H9 (cell line): ENCODE results near the gene AKR1C8. TPM values are rescaled to one million over a fixed set of nuclear protein-coding genes. Genes with fewer than 3 reads are reported as not detected.

Source experiments
- DNase-seq: peaks from one replicate; pipeline ENCODE4 v3.0.0-alpha.2; 2017
- H2AFZ ChIP-seq: one replicate; pipeline ENCODE4 v1.6.1; 2013; ENCODE audit warnings: mild to moderate bottlenecking, low read length, control low read depth, moderate library complexity
- H2AK5ac ChIP-seq: 2 replicates; pipeline ENCODE4 v1.6.1; 2013; ENCODE audit warnings: low read length, control low read depth, mixed read lengths; ENCODE audit not compliant: insufficient read length
- H2BK120ac ChIP-seq: one replicate; pipeline ENCODE4 v1.6.1; 2013; ENCODE audit warnings: low read depth, mild to moderate bottlenecking, low read length, control low read depth, inconsistent platforms; ENCODE audit not compliant: poor library complexity, severe bottlenecking
- H2BK12ac ChIP-seq: 2 replicates; pipeline ENCODE4 v1.6.1; 2013; ENCODE audit warnings: low read length, control low read depth, mixed read lengths, low read depth; ENCODE audit not compliant: insufficient read length
- H2BK15ac ChIP-seq: 2 replicates; pipeline ENCODE4 v1.6.1; 2013; ENCODE audit warnings: low read depth, low read length, control low read depth
- H2BK20ac ChIP-seq: one replicate; pipeline ENCODE4 v1.6.1; 2013; ENCODE audit warnings: low read depth, mild to moderate bottlenecking, low read length, control low read depth, inconsistent platforms; ENCODE audit not compliant: poor library complexity, severe bottlenecking
- H2BK5ac ChIP-seq: 2 replicates; pipeline ENCODE4 v1.6.1; 2013; ENCODE audit warnings: low read length, control low read depth, mixed read lengths; ENCODE audit not compliant: insufficient read length
- H3K14ac ChIP-seq: 2 replicates; pipeline ENCODE4 v1.6.1; 2013; ENCODE audit warnings: low read length, control low read depth; ENCODE audit not compliant: insufficient read depth
- H3K18ac ChIP-seq: 2 replicates; pipeline ENCODE4 v1.6.1; 2013; ENCODE audit warnings: low read depth, mild to moderate bottlenecking, mixed read lengths, low read length, control low read depth; ENCODE audit not compliant: insufficient read length
- H3K23ac ChIP-seq: 2 replicates; pipeline ENCODE4 v1.6.1; 2013; ENCODE audit warnings: low read length, control low read depth, mixed read lengths, low read depth; ENCODE audit not compliant: insufficient read length
- H3K23me2 ChIP-seq: 2 replicates; pipeline ENCODE4 v1.6.1; 2013; ENCODE audit warnings: low read depth, mild to moderate bottlenecking, mixed read lengths, low read length, control low read depth; ENCODE audit not compliant: insufficient read length, poor library complexity, severe bottlenecking
- H3K27ac ChIP-seq: 2 replicates; pipeline ENCODE4 v1.5.1; 2013; ENCODE audit warnings: low read length, control low read depth, mixed read lengths, low read depth; ENCODE audit not compliant: insufficient read length
- H3K27me3 ChIP-seq: 2 replicates; pipeline ENCODE4 v1.6.1; 2013; ENCODE audit warnings: low read length, control low read depth, inconsistent platforms; ENCODE audit not compliant: insufficient read depth
- H3K4ac ChIP-seq: 2 replicates; pipeline ENCODE4 v1.6.1; 2013; ENCODE audit warnings: low read depth, mild to moderate bottlenecking, control low read depth, inconsistent platforms, low read length, moderate library complexity
- H3K4me1 ChIP-seq: 2 replicates; pipeline ENCODE4 v1.6.1; 2013; ENCODE audit warnings: low read length, control low read depth, inconsistent platforms; ENCODE audit not compliant: insufficient read depth
- H3K4me2 ChIP-seq: 2 replicates; pipeline ENCODE4 v1.6.1; 2013; ENCODE audit warnings: low read length, control low read depth, mixed read lengths; ENCODE audit not compliant: insufficient read length, insufficient read depth
- H3K56ac ChIP-seq: 2 replicates; pipeline ENCODE4 v1.6.1; 2013; ENCODE audit warnings: low read depth, mild to moderate bottlenecking, mixed read lengths, low read length, control low read depth; ENCODE audit not compliant: insufficient read length
- H3K79me1 ChIP-seq: 2 replicates; pipeline ENCODE4 v1.6.1; 2013; ENCODE audit warnings: low read depth, mild to moderate bottlenecking, moderate library complexity, low read length, control low read depth, inconsistent platforms; ENCODE audit not compliant: insufficient read depth, poor library complexity, severe bottlenecking
- H3K79me2 ChIP-seq: 2 replicates; pipeline ENCODE4 v1.6.1; 2013; ENCODE audit warnings: low read length, control low read depth, inconsistent platforms; ENCODE audit not compliant: insufficient read depth
- H3K9ac ChIP-seq: 2 replicates; pipeline ENCODE4 v1.6.1; 2013; ENCODE audit warnings: low read length, control low read depth, mixed read lengths; ENCODE audit not compliant: insufficient read length; ENCODE audit errors: extremely low read depth
- H3K9me3 ChIP-seq: one replicate; pipeline ENCODE4 v1.6.1; 2013; ENCODE audit warnings: low read depth, low read length, inconsistent platforms; ENCODE audit not compliant: control insufficient read depth
- H3T11ph ChIP-seq: one replicate; pipeline ENCODE4 v1.6.1; 2013; ENCODE audit warnings: mild to moderate bottlenecking, low read length, control low read depth, inconsistent platforms
- H4K20me1 ChIP-seq: one replicate; pipeline ENCODE4 v1.6.1; 2013; ENCODE audit not compliant: control insufficient read depth, insufficient read length, insufficient read depth
- H4K5ac ChIP-seq: 2 replicates; pipeline ENCODE4 v1.6.1; 2013; ENCODE audit warnings: low read depth, mild to moderate bottlenecking, mixed read lengths, low read length, control low read depth; ENCODE audit not compliant: insufficient read length
- H4K8ac ChIP-seq: replicated peaks from 2 replicates; pipeline ENCODE4 v1.6.1; 2013; ENCODE audit warnings: low read length, control low read depth, mixed read lengths, low read depth; ENCODE audit not compliant: insufficient read length
- H4K91ac ChIP-seq: 2 replicates; pipeline ENCODE4 v1.6.1; 2013; ENCODE audit warnings: low read depth, mild to moderate bottlenecking, moderate library complexity, mixed read lengths, low read length, control low read depth; ENCODE audit not compliant: insufficient read length
- H3K27ac Mint-ChIP-seq, 3 experiments: 2 replicates in 2 of 3; 3 replicates in 1 of 3; pipeline ENCODE4 v1.8.0; 2020 to 2021; ENCODE audit warnings: mixed read lengths in 3 of 3, mild to moderate bottlenecking in 1 of 3, moderate library complexity in 1 of 3
- H3K27me3 Mint-ChIP-seq: 2 replicates; pipeline ENCODE4 v1.8.0; 2021; ENCODE audit warnings: low read depth, mild to moderate bottlenecking, moderate library complexity, mixed read lengths
- H3K36me3 Mint-ChIP-seq, 3 experiments: 2 replicates in 2 of 3; 3 replicates in 1 of 3; pipeline ENCODE4 v1.8.0; 2020 to 2021; ENCODE audit warnings: low read depth in 3 of 3, mixed read lengths in 3 of 3; ENCODE audit not compliant: insufficient read depth in 1 of 3
- H3K4me1 Mint-ChIP-seq, 2 experiments: 2 replicates each; pipeline ENCODE4 v1.8.0; 2020; ENCODE audit warnings: mixed read lengths in 2 of 2
- H3K4me3 Mint-ChIP-seq, 2 experiments: 2 replicates in 1 of 2; 3 replicates in 1 of 2; pipeline ENCODE4 v1.8.0; 2020 to 2021; ENCODE audit warnings: mild to moderate bottlenecking in 2 of 2, mixed read lengths in 2 of 2, moderate library complexity in 1 of 2
- H3K9me3 Mint-ChIP-seq, 2 experiments: 2 replicates in 1 of 2; 3 replicates in 1 of 2; pipeline ENCODE4 v1.8.0; 2020; ENCODE audit warnings: mild to moderate bottlenecking in 2 of 2, mixed read lengths in 2 of 2, moderate library complexity in 1 of 2
- CTCF ChIP-seq: fragments of 200-600 bp; sonication (generic); conservative IDR thresholded peaks from 3 replicates; pipeline ENCODE4 v1.8.0; 2021; ENCODE audit warnings: antibody characterized with exemption, mild to moderate bottlenecking
- WGBS: extraction: QIAGEN DNeasy Blood & Tissue Kit; methylation state at CpG from one replicate; pipeline ENCODE4 v1.1.7; 2013; ENCODE audit warnings: missing lambda C conversion rate, low lambda C conversion rate, mixed read lengths; ENCODE audit not compliant: insufficient read length; ENCODE audit errors: extremely low coverage; 5-methylcytosine and 5-hydroxymethylcytosine counted together
- total RNA-seq: library from RNA; stranded (reverse); gene quantifications from 2 replicates; pipeline ENCODE4 v1.2.1, GENCODE V29; 2021

The AKR1C8 gene
- total RNA-seq, 1 experiment from 2014 or later, result not detected

GRCh38 chr10:5206799-5207198 lies 21.8 kb upstream of the AKR1C8 start:
- Histone ChIP-seq H2BK5ac (no peak overlapping the region), H2AK5ac (no peak overlapping the region), H3K27me3 (no peaks in the 10 kb centered on the region), H3K4me1 (no peaks in the 10 kb centered on the region), H3K9me3 (no peaks in the 10 kb centered on the region), H3K18ac (no peak overlapping the region), H3K56ac (no peak overlapping the region), H3K79me2 (no peaks in the 10 kb centered on the region), H4K20me1 (no peaks in the 10 kb centered on the region), H3K23me2 (no peaks in the 10 kb centered on the region), H4K91ac (no peak overlapping the region), H3K14ac (no peak overlapping the region), H2AFZ (no peak overlapping the region), H2BK120ac (no peak overlapping the region), H3K4ac (no peak overlapping the region), H3K79me1 (no peaks in the 10 kb centered on the region), H3K4me2 (no peak overlapping the region), H2BK12ac (no peak overlapping the region), H4K8ac (no peak overlapping the region), H2BK15ac (no peak overlapping the region), H4K5ac (no peak overlapping the region), H3K23ac (no peak overlapping the region), H3K27ac (no peak overlapping the region), H3K9ac (no peak overlapping the region), H3T11ph (no peak overlapping the region), H2BK20ac (no peak overlapping the region)
- peaks cover 3 to 7% (median 5%) of the 10 kb centered on the region in 3 experiments; a peak in 5 of 7 replicates for H3K36me3 Mint-ChIP-seq
- H3K27me3 Mint-ChIP-seq, result no peaks in the 10 kb centered on the region; the same call in 1 of the 2 replicates
- H3K4me3 Mint-ChIP-seq, result no peak overlapping the region
- DNase-seq, result no peak
- no peak overlapping the region for H3K27ac Mint-ChIP-seq
- H3K9me3 Mint-ChIP-seq, result peaks cover 52 to 77% of the 10 kb centered on the region in 2 experiments
- H3K4me1 Mint-ChIP-seq, result no peaks in the 10 kb centered on the region
- no peak for TF ChIP-seq CTCF
- no CpG with 5 or more reads among the region's 6 CpGs for WGBS
